Liver (tissue), 9 donors: Measurements from ENCODE around the gene DMD. TPM values are rescaled to one million over a fixed set of nuclear protein-coding genes. Genes with fewer than 3 reads are reported as not detected.

Experiments
- DNase-seq: peaks from one replicate; pipeline ENCODE4 v3.0.0-alpha.2; 2017; ENCODE audit warnings: low spot score
- H3K27ac ChIP-seq, 2 donors: one replicate each; pipeline ENCODE4 v1.7.0; 2013; ENCODE audit warnings: inconsistent platforms in 2 of 2, low read length in 2 of 2, control low read depth in 1 of 2, low read depth in 1 of 2, mild to moderate bottlenecking in 1 of 2
- H3K27me3 ChIP-seq, 4 donors: one replicate each; pipeline versions ENCODE4 v1.6.1 to v1.7.0; 2013; ENCODE audit warnings: low read length in 3 of 4, inconsistent platforms in 1 of 4, mild to moderate bottlenecking in 1 of 4, moderate library complexity in 1 of 4; ENCODE audit not compliant: control insufficient read depth in 4 of 4, insufficient read depth in 4 of 4
- H3K36me3 ChIP-seq, 4 donors: one replicate each; pipeline versions ENCODE4 v1.6.1 to v1.7.0; 2013; ENCODE audit warnings: low read length in 3 of 4, mild to moderate bottlenecking in 3 of 4, low read depth in 1 of 4, moderate library complexity in 1 of 4; ENCODE audit not compliant: control insufficient read depth in 4 of 4, insufficient read depth in 3 of 4
- H3K4me1 ChIP-seq, 4 donors: one replicate each; pipeline versions ENCODE4 v1.6.1 to v1.7.0; 2013; ENCODE audit warnings: low read length in 3 of 4, mild to moderate bottlenecking in 3 of 4, moderate library complexity in 1 of 4; ENCODE audit not compliant: control insufficient read depth in 4 of 4, insufficient read depth in 4 of 4
- H3K4me3 ChIP-seq, 3 donors: one replicate each; pipeline versions ENCODE4 v1.6.1 to v1.7.0; 2013; ENCODE audit warnings: low read length in 3 of 3, control low read depth in 1 of 3, low read depth in 1 of 3, mild to moderate bottlenecking in 1 of 3
- H3K9ac ChIP-seq, 2 donors: one replicate each; pipeline ENCODE4 v1.7.0; 2013; ENCODE audit warnings: low read length in 2 of 2, mild to moderate bottlenecking in 2 of 2, moderate library complexity in 2 of 2, control low read depth in 1 of 2, low read depth in 1 of 2
- H3K9me3 ChIP-seq, 4 donors: one replicate each; pipeline versions ENCODE4 v1.6.1 to v1.7.0; 2013; ENCODE audit warnings: low read length in 3 of 4; ENCODE audit not compliant: control insufficient read depth in 4 of 4
- CTCF ChIP-seq: fragments of 150-350 bp; IDR thresholded peaks from 2 replicates; pipeline ENCODE4 v1.5.1; 2017; ENCODE audit warnings: improper control_type of control experiment, low read depth, low read length; ENCODE audit not compliant: missing input control
- EGR1 ChIP-seq, 2 donors: IDR thresholded peaks; 2 replicates each; pipeline ENCODE4 v1.6.1; 2016 to 2018; ENCODE audit warnings: antibody characterized with exemption in 2 of 2, low read depth in 2 of 2
- FOXA1 ChIP-seq: IDR thresholded peaks from 2 replicates; pipeline ENCODE4 v1.6.1; 2016; ENCODE audit warnings: antibody characterized with exemption
- FOXA2 ChIP-seq: IDR thresholded peaks from 2 replicates; pipeline ENCODE4 v1.6.1; 2016; ENCODE audit warnings: antibody characterized with exemption
- GABPA ChIP-seq, 2 donors: IDR thresholded peaks in 1 of 2; conservative IDR thresholded peaks in 1 of 2; 2 replicates each; pipeline ENCODE4 v1.6.1; 2016; ENCODE audit warnings: antibody characterized with exemption in 2 of 2, mild to moderate bottlenecking in 1 of 2, moderate library complexity in 1 of 2
- HNF4A ChIP-seq, 2 donors: conservative IDR thresholded peaks; 2 replicates each; pipeline ENCODE4 v1.6.1; 2016; ENCODE audit warnings: antibody characterized with exemption in 2 of 2, mild to moderate bottlenecking in 2 of 2
- HNF4G ChIP-seq: IDR thresholded peaks from 2 replicates; pipeline ENCODE4 v1.6.1; 2016; ENCODE audit warnings: antibody characterized with exemption
- JUND ChIP-seq, 2 donors: IDR thresholded peaks; 2 replicates each; pipeline ENCODE4 v1.6.1; 2016; ENCODE audit warnings: antibody characterized with exemption in 2 of 2
- NR2F2 ChIP-seq: IDR thresholded peaks from 2 replicates; pipeline ENCODE4 v1.6.1; 2016; ENCODE audit warnings: antibody characterized with exemption
- RAD21 ChIP-seq, 2 donors: IDR thresholded peaks; 2 replicates each; pipeline ENCODE4 v1.6.1; 2016; ENCODE audit warnings: antibody characterized with exemption in 2 of 2, mild to moderate bottlenecking in 2 of 2
- RXRA ChIP-seq, 2 donors: IDR thresholded peaks; 2 replicates each; pipeline ENCODE4 v1.6.1; 2017 to 2018; ENCODE audit warnings: antibody characterized with exemption in 2 of 2, mild to moderate bottlenecking in 1 of 2
- SP1 ChIP-seq: IDR thresholded peaks from 2 replicates; pipeline ENCODE4 v1.6.1; 2018; ENCODE audit warnings: antibody characterized with exemption, mild to moderate bottlenecking
- TAF1 ChIP-seq: conservative IDR thresholded peaks from 2 replicates; pipeline ENCODE4 v1.6.1; 2016; ENCODE audit warnings: antibody characterized with exemption, mild to moderate bottlenecking
- YY1 ChIP-seq: IDR thresholded peaks from 2 replicates; pipeline ENCODE4 v1.6.1; 2016; ENCODE audit warnings: antibody characterized with exemption, mild to moderate bottlenecking
- ZBTB33 ChIP-seq: IDR thresholded peaks from 2 replicates; pipeline ENCODE4 v1.6.1; 2016; ENCODE audit warnings: antibody characterized with exemption
- WGBS: extraction: QIAGEN DNeasy Blood & Tissue Kit; methylation state at CpG from one replicate; pipeline ENCODE4 v1.1.7; 2013; 5-methylcytosine and 5-hydroxymethylcytosine counted together
- polyA plus RNA-seq, 2 donors: library from polyadenylated mRNA; stranded (reverse) in 1 of 2; unstranded in 1 of 2; fragments of 200-250 nt in 1 of 2; fragments of >200 nt in 1 of 2; fragmentation: Nextera tagmentation in 1 of 2; extraction: Ambion mirVana in 1 of 2; gene quantifications; one replicate each; pipeline versions ENCODE4 v1.2.1 to v1.2.3, GENCODE V29; 2013 to 2015
- total RNA-seq, 2 donors: library from RNA; depleted of rRNA; stranded (reverse); fragments of >200 nt; gene quantifications; one replicate each; pipeline ENCODE4 v1.2.3, GENCODE V29; 2014
- TF ChIP-seq, protein P1 (sequence below): IDR thresholded peaks from 2 replicates; pipeline ENCODE4 v1.6.1; 2016; ENCODE audit warnings: antibody characterized with exemption
- TF ChIP-seq, protein P2 (sequence below): IDR thresholded peaks from 2 replicates; pipeline ENCODE4 v1.6.1; 2016; ENCODE audit warnings: antibody characterized with exemption
- TF ChIP-seq, protein P3 (sequence below): IDR thresholded peaks from 2 replicates; pipeline ENCODE4 v1.6.1; 2016; ENCODE audit warnings: antibody characterized with exemption, mild to moderate bottlenecking
- donor health status: healthy.
- donor health status: healthy.
- donor health status: healthy.
- donor health status: healthy.
- donor health status: healthy.

The DMD gene
- total and polyA plus RNA-seq, 4 donors = 14.6 to 61.9 (median 23.9) TPM

DNA sequence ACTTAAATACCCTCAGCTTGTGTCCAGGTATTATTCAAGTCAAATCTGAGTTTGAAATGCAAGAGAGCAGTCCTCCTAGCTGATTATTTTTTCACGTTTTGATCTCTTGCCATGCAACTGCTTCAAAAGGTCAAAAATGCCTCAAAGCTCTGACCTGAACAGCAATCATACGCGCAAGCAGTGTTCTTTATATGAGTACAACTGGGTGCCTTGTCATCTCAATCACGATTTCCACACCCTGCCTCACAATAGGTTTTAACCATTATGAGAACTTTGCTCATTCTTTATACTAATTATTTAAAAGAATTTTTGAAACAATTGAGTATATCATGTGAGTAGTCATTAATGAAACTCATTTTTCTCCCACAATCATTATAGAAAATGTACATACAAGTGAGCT, 649.1 kb downstream of the DMD start (continued):
- TF ChIP-seq CTCF = no peak
- no peak for TF ChIP-seq RXRA (IDR thresholded peaks at IDR 0.05)
- no peak for TF ChIP-seq SP1
- TF ChIP-seq YY1 = no peak

DNA sequence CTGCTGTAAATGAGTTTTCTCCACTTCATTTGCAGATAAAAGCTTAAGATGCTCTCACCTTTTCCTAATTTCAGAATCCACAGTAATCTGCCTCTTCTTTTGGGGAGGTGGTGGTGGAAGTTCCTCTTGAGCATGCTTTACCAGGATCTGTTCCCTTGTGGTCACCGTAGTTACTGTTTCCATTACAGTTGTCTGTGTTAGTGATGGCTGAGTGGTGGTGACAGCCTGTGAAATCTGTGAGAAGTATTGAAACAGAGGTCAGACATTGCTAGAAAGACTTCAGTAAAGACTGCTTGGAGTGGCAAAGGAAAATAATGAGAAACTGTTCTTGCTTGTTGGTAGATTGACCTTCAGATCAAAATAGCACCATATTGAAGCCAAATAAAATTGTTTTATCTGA, 666.2 kb downstream of the DMD start:
- Histone ChIP-seq H3K4me1 (no peaks in the 10 kb centered on the region), H3K27ac (no peak overlapping the region), H3K4me3 (no peak overlapping the region), H3K9ac (no peak overlapping the region), H3K27me3 (no peaks in the 10 kb centered on the region), H3K9me3 (no peaks in the 10 kb centered on the region), H3K36me3 (no peaks in the 10 kb centered on the region)
- 63% methylated on average over 1 of the region's 1 CpG for WGBS
- no peak for TF ChIP-seq HNF4G
- no peak for TF ChIP-seq ZBTB33
- TF ChIP-seq, protein P1, sequence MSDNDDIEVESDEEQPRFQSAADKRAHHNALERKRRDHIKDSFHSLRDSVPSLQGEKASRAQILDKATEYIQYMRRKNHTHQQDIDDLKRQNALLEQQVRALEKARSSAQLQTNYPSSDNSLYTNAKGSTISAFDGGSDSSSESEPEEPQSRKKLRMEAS = no peak
- no peak for TF ChIP-seq JUND (IDR thresholded peaks at IDR 0.05)
- TF ChIP-seq GABPA (IDR thresholded peaks at IDR 0.05 in 1 of 2, conservative IDR thresholded peaks at IDR 0.05 in 1 of 2) = no peak
- TF ChIP-seq TAF1 = no peak
- no peak for TF ChIP-seq EGR1 (IDR thresholded peaks at IDR 0.05; ENCODE audit: low read depth in 2 of 2)
- TF ChIP-seq CTCF = no peak
- TF ChIP-seq RXRA (IDR thresholded peaks at IDR 0.05) = no peak
- no peak for TF ChIP-seq SP1
- TF ChIP-seq, protein P2, sequence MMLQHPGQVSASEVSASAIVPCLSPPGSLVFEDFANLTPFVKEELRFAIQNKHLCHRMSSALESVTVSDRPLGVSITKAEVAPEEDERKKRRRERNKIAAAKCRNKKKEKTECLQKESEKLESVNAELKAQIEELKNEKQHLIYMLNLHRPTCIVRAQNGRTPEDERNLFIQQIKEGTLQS = no peak
- no peak for TF ChIP-seq NR2F2
- no peak for TF ChIP-seq RAD21 (IDR thresholded peaks at IDR 0.05)
- TF ChIP-seq FOXA1 = no peak
- no peak for TF ChIP-seq YY1
- TF ChIP-seq FOXA2 = no peak
- TF ChIP-seq HNF4A (conservative IDR thresholded peaks at IDR 0.05) = no peak
- TF ChIP-seq, protein P3, sequence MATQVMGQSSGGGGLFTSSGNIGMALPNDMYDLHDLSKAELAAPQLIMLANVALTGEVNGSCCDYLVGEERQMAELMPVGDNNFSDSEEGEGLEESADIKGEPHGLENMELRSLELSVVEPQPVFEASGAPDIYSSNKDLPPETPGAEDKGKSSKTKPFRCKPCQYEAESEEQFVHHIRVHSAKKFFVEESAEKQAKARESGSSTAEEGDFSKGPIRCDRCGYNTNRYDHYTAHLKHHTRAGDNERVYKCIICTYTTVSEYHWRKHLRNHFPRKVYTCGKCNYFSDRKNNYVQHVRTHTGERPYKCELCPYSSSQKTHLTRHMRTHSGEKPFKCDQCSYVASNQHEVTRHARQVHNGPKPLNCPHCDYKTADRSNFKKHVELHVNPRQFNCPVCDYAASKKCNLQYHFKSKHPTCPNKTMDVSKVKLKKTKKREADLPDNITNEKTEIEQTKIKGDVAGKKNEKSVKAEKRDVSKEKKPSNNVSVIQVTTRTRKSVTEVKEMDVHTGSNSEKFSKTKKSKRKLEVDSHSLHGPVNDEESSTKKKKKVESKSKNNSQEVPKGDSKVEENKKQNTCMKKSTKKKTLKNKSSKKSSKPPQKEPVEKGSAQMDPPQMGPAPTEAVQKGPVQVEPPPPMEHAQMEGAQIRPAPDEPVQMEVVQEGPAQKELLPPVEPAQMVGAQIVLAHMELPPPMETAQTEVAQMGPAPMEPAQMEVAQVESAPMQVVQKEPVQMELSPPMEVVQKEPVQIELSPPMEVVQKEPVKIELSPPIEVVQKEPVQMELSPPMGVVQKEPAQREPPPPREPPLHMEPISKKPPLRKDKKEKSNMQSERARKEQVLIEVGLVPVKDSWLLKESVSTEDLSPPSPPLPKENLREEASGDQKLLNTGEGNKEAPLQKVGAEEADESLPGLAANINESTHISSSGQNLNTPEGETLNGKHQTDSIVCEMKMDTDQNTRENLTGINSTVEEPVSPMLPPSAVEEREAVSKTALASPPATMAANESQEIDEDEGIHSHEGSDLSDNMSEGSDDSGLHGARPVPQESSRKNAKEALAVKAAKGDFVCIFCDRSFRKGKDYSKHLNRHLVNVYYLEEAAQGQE = no peak
- no peak for DNase-seq
